Measurements from ENCODE around the gene HES1.
"Not testable (repeated sequence)": the region's sequence is repeated elsewhere in the genome, so short reads cannot be mapped to it uniquely, and the experiment has no call there.

The HES1 gene

DNA sequence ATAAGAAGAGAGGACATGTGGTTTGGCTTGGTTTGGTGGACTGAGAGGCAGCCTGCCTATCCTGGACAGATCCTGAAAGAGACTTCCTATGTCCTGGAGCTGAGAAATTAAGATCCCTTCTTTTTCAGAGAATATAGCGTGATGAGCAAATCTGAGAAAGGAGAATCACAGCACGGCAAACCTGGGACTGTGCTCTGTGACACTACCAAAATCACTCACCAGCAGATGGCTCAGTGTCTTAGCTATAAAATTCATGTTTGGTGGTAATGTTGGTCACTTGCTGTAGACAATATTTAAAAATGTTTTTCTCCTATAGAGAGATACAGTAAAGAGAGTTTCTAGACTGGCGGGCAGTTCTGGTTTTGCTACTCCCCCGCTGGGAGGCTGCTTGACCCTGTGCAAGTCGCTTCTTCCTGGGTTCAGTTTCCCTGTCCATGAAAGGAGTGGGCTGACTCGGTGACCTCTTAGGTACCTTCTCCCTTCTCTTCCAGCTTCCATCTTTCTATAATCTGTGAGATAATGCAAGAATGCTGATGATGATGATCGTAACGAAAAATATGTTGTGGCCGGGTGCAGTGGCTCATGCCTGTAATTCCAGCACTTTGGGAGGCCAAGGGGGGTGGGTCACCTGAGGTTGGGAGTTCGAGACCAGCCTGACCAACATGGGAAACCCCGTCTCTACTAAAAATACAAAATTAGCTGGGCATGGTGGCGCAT, 7.6 kb upstream of the HES1 start:
- no peak for DNase-seq (ENCODE audit: low read depth)

GRCh38 chr3:194128919-194129295, 7.0 kb upstream of the HES1 start:
- DNase-seq (ENCODE audit: low read depth): not testable (repeated sequence)

GRCh38 chr3:194129581-194130133, 6.3 kb upstream of the HES1 start:
- DNase-seq (ENCODE audit: low read depth): no peak

- no peak for DNase-seq (ENCODE audit: low read depth)
Observed at GRCh38 chr3:194130188-194130587, 5.8 kb upstream of the HES1 start.

DNA sequence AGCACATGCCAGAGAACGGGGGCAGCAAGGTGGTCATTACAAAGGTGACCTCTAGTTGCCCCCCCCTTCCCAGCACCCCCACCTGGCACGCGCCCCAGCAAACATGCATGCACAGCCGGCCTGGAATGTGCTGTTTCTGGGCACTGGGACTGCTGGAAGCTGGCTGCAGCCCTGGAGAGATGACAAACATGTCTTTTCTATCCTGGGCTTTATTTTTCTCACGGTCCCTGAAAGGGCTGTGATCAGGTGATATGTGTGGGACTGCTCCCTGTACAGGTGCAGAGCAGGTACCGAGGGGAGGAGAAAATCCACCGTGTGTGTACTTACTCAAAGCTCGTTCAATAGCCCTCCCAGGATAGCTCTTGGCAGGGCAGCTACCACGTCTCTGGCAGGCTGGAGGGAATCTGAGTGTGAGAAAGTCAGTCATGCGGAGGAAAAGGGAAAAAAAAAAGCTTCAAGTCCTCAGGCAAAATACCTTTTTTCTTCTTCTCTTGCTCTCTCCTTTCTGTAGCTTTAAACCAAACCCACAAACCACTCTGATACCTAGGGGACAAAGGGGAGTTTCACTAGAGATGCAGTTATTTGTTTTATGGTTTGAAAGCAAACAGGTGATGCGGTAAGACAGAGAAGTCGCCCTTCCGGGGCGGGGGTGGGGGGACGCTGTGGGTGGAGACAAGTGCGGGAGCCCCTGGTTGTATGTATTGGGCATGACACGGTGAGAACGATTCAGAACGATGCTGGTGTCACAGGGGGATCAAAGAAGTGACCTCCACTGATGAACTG, 5.0 kb upstream of the HES1 start:
- no peak for DNase-seq (ENCODE audit: low read depth)

DNA sequence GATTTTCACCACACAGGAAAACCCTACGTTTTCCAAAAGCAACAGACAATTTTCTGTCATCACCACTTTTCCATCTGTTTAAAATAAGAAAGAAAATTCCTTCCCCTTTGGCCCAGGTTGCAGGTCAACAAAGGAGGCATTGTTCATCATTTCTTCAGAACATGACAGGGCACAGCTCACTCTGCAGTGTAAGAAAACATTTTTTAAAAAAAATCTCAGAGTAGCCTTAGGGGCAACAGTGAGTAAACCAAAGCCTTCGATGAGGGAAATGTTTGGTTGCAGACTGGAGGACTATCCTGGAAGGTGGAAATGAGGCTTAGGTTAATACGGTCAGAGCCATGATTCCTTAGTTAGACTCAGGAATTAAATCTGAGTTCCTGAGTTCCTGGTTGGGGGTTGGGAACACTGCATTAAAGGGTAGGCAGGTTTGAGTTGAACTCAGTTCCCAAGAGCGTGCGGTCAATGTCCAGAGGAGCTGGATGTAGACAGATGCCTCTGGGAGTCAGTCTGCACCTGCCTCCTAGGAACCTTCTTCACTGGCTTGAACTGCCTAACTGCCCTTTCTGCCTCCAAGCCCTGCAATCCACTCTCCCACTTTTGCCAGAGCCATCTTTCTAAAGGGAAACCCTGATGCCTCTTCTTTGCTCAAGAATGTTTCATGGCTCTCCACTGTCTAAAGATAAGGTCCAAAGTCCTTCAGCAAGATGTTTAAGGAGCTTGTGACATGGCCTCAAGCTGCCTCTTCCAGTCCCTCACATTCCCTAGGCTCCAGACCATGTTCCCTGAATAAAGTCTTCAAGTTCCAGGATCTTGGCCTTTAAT, 3.3 kb upstream of the HES1 start:
- DNase-seq (ENCODE audit: low read depth): no peak

DNA sequence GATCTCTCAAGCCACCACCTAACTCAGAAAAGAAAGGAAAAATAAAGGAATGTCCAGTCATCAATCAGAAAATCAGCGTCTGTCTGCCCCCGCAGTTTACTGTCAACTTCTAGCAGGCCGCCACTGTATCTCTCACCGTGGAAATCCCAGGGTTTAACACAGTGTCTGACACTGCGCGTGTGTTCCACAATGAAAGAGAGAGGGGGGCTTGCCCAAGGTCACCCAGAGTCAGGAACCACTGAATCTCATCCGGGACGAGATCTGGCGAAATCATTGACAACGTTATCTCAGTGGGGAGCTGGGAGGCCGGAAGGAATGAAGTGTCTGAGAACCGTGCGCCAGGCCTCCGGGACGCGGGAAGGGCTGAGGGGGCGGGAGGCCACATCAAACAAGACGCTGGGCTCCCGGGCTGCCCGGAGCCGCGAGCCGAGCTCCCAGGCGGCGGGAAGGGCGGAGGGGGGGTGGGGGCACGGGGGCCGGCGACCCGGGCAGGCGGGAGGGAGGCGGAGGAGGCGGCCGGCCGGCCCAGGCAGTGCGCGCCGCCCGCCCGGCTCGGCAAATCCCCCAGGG, 2.2 kb upstream of the HES1 start:
- DNase-seq (ENCODE audit: low read depth): no peak

DNA sequence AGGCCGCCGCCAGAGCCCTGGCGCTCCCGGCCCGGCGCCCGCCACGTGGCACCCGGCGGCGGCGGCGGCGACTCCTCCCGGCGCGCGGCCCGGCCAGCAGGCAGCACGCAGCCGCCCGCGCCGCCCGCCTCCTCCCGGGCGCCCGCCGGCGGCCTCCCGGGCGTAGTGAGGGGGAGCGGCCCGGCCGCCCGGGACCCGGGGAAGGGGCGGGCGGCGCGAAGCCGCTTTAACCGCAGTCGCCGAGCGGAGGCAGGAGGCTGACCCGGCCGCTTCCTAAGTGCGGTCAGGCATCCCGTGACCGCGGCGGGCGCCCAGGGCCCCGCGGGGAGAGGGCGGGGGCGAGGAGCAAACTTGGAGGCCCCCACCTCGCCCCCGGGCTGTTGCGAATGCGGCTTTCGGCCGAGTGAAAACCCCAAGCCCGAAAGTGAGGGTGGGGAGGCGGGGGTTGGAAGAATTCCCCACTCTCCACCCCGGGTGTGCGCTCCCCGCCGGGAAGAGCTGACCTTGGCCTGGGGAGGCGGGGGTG, 1.7 kb upstream of the HES1 start:
- DNase-seq (ENCODE audit: low read depth): no peak

GRCh38 chr3:194134757-194135515, 1.0 kb upstream of the HES1 start:
- DNase-seq (ENCODE audit: low read depth): no peak

DNA sequence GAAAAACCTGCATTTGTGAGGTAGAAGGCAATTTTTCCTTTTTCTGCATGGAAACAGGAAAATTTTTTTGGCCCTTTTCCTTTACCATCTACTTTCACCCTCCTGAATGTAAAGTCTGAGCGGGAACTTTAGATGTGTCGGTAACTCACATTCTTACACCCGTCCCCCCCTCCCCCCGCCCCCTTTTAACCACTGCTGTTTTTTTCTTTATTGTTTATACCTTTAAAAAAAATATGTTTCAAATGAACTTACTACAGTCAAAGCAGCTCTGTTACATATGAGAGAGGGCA, 487 bp upstream of the HES1 start:
- no peak for DNase-seq (ENCODE audit: low read depth)

DNA sequence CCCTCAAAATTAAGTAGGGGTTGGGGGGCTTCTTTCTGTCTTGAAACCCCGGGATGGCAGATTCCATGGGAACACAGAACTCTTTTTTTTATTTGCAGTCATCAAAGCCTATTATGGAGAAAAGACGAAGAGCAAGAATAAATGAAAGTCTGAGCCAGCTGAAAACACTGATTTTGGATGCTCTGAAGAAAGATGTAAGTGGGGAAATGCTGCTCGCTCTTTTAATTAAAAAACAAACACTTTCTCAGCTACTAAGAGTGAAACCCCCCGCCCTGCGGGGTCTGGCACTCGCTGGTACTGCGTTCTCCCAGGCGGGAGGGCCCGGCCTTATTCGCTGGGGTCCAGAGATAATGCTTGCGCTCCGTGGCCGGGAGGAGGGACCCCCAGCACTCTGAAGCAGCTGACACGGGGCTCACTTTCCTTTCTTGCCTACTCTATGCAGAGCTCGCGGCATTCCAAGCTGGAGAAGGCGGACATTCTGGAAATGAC, 615 bp downstream of the HES1 start:
- no peak for DNase-seq (ENCODE audit: low read depth)

DNA sequence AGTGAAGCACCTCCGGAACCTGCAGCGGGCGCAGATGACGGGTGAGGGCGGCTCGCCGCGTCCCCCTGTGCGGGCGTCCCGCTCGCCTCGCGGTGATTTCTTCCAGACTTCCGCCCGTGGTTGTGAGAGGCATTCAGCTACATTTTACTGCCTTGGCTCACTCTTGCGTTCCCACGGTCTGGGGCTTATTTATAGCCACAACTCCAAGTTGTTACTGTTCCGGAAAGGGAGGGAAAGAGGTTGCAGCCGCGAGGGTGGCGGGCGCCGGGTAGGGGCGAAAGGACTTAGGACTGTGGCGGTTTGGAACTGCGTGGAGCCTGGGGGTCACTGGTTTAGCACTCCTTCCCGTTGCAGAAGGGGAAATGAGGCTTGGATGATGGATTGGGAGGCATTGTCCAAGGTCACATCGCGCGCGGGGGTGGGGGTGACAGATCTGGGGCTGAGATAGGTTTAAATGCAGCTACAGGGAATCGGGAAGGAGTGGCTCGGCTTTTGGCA, 1.1 kb downstream of the HES1 start:
- DNase-seq (ENCODE audit: low read depth): no peak

DNA sequence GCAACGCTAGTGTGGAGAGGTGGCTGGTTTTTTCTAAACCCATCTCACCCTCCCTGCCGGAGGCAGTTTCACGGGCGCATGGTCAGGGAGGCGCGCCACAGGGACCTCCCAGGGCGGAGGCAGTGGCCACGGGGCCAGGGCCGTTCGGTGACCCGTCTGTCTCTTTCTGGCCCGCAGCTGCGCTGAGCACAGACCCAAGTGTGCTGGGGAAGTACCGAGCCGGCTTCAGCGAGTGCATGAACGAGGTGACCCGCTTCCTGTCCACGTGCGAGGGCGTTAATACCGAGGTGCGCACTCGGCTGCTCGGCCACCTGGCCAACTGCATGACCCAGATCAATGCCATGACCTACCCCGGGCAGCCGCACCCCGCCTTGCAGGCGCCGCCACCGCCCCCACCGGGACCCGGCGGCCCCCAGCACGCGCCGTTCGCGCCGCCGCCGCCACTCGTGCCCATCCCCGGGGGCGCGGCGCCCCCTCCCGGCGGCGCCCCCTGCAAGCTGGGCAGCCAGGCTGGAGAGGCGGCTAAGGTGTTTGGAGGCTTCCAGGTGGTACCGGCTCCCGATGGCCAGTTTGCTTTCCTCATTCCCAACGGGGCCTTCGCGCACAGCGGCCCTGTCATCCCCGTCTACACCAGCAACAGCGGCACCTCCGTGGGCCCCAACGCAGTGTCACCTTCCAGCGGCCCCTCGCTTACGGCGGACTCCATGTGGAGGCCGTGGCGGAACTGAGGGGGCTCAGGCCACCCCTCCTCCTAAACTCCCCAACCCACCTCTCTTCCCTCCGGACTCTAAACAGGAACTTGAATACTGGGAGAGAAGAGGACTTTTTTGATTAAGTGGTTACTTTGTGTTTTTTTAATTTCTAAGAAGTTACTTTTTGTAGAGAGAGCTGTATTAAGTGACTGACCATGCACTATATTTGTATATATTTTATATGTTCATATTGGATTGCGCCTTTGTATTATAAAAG, 1.8 kb downstream of the HES1 start:
- DNase-seq (ENCODE audit: low read depth): no peak

DNA sequence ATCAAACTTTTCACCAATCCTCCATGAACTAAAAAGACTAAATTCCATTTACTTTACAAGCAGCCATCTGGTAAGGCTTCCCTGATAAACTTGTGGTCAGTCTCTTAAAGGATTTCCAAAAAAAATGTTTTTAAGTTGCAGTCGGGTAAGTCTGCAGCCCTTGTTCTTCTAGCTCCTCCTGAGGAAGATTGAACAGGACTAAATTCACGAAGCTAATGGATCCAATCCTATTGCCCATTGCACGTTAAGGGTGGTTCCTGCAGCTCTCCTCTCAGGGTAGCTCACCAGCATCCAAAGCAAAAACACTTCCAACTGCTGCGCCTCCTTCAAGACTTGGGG, 2.8 kb downstream of the HES1 start:
- DNase-seq (ENCODE audit: low read depth): no peak

DNA sequence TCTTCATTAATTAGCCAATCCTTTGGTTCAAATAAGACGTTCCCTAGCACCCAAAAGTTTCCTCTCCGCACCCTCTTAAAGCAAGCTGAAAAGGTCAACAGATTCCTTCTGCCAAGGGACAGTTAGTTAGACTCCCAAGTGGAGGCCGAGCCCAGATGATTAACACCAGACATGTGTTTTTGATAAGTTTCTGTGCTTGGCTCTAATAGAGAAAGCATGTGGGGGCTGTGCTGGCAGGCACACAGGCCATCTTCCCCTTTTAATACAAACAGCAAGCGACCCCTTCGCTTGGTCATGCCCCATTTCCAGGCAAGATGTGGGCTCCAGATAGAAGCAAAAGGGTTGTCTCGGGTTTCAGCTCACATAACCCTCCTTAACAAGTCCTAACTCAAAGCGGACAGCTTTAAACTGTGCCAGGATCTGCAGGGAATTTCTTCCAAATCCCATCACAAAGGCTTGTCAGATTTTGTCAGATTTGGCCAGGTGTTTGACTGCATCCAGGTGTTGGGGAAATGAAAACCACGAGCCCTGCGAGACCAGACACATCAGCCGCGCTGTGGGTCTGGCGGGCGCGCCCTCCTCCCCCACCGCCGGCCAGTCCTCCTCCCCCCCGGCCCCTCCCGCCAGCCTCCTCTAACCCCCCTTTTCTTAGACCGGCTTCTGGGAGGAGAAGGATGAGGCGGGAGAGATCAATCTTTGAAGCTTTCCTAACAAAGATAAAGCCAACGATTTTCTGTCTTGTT, 3.3 kb downstream of the HES1 start:
- DNase-seq (ENCODE audit: low read depth): no peak

DNA sequence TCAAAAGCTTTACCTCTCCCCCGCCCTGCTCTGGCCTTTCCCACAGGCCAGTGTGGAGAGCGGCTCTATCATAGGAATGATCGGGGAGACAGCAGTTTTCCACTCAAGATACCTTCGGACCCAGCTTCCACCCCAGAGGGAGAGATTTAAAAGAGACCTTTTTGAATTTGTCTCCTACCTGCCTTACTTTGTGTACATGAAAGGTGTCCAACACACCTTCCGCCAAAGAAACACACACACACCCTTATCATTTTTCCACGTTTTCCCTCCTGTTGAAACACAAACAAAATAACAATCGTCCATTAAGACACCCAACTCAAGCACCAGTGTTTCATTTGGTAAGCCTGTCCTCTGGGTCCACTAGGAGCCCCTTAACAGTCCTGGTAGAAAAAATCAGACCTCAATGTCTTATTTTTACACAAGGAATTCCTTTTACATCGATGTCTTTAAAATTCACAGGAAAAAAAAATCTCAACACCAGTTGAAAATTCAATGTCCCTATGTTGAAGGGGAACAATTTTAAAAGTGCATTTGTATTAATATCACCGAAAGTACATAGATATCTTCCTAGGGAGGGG, 4.0 kb downstream of the HES1 start:
- DNase-seq (ENCODE audit: low read depth): no peak

DNA sequence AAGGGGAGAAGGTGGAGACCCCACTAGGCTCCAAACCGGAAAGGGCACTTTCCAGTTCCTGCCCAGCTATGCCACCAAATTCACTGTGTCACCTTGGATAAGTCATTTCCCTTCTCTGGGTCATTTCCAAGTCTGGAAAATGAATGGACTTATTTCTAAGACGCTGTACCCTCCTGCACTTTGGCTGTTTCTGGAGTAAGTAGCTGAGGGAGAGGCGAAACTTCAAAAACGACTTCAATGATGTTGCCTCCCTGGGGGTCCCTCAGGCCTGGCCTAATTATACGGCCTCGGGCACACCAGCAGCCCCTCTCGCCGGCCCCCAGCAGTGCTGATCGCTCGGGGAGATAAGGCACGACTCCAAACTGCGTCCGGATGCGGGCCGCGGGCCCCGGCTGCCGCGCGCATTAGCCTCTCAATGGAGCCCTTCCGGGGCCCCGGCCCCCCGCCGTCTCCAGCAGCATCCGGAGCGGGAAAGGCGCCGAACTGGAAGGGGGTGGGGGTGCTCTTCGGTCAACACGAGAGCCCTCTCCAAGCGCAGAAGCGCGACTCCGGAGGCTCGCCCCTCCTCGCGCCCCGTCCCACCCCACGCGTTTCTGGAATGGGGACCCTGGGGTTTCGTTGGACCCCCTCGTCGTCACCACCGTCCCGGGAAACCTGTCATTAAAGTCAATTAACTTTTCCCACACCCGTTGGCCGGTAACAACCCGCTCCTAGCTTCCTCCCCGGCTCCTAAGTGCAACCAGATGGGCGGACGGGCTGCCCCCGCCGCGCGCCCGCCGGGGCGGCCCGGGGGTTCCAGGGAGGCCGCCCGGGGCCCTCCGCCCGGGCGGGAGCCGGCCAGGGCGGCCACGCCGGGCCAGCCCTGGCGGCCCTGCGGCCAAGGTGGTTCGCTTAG, 4.8 kb downstream of the HES1 start:
- DNase-seq (ENCODE audit: low read depth): no peak
